ENCODE measurements around the gene CNTN5.

CNTN5 gene

DNA sequence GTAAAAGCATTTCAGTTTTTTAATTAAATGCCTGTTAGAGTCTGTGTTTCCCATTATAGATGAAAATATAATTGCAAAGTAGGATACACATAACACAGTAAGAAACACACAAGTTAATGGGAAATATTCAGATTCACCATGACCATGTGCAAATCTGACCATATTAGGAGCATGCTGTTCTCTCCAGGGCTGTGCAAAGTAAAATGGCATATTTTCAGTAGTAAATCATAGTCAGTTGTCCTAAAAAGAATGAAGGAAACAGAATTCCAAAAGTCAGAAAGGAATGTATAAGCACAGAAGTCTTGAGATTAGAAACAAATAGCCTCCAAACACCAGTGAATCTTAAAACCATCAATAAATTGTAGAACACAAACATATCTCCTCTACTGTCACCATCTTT is 44.4 kb downstream of the CNTN5 start:
- TF ChIP-seq, protein P1, sequence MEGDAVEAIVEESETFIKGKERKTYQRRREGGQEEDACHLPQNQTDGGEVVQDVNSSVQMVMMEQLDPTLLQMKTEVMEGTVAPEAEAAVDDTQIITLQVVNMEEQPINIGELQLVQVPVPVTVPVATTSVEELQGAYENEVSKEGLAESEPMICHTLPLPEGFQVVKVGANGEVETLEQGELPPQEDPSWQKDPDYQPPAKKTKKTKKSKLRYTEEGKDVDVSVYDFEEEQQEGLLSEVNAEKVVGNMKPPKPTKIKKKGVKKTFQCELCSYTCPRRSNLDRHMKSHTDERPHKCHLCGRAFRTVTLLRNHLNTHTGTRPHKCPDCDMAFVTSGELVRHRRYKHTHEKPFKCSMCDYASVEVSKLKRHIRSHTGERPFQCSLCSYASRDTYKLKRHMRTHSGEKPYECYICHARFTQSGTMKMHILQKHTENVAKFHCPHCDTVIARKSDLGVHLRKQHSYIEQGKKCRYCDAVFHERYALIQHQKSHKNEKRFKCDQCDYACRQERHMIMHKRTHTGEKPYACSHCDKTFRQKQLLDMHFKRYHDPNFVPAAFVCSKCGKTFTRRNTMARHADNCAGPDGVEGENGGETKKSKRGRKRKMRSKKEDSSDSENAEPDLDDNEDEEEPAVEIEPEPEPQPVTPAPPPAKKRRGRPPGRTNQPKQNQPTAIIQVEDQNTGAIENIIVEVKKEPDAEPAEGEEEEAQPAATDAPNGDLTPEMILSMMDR (IDR thresholded peaks at IDR 0.05; ENCODE audit: insufficient read depth, missing control alignments): no peak
- no peak for FAIRE-seq

DNA sequence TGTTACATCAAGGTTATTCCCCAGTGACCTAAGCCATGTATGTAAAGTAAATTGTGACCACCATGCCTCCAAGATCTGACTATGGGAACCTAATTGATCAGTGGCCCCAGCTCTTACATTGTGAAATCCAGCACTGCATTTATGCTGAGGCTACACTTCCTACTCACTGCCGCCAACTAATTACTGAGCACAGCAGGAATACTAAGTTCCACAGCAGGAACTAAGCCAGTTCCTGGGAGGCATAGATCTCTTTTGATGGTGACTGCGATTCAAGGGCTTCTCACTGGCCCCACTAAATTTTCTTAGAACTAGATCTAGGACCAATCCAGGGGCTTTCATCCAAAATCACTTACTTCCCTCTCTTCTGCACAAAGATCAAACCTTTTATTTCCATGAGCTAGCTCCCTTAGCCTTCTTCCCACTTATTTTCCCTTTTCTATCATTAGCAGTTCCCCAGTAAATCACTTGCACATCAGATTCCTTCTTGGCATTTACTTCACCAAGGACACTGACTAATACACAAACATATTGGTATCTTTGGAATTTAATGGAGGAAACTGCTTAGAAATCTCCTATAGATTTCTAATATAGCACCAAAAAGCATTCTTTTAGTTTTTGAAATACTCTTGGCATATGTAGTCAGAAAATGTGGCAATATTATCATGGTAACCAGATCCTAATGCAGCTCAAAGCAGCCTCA is 46.0 kb downstream of the CNTN5 start:
- TF ChIP-seq, protein P1 (IDR thresholded peaks at IDR 0.05; ENCODE audit: insufficient read depth, missing control alignments): no peak
- FAIRE-seq: no peak
- DNase-seq (ENCODE audit: insufficient read length, low spot score): no peak

More for the DNA sequence above, 44.4 kb downstream of the CNTN5 start:
- no peak for DNase-seq (ENCODE audit: insufficient read length, low spot score)

GRCh38 chr11:99068832-99069231 is 48.1 kb downstream of the CNTN5 start:
- DNase-seq (ENCODE audit: insufficient read length, low spot score) (no peak), FAIRE-seq (no peak)
- TF ChIP-seq, protein P1 (IDR thresholded peaks at IDR 0.05; ENCODE audit: insufficient read depth, missing control alignments): no peak

DNA sequence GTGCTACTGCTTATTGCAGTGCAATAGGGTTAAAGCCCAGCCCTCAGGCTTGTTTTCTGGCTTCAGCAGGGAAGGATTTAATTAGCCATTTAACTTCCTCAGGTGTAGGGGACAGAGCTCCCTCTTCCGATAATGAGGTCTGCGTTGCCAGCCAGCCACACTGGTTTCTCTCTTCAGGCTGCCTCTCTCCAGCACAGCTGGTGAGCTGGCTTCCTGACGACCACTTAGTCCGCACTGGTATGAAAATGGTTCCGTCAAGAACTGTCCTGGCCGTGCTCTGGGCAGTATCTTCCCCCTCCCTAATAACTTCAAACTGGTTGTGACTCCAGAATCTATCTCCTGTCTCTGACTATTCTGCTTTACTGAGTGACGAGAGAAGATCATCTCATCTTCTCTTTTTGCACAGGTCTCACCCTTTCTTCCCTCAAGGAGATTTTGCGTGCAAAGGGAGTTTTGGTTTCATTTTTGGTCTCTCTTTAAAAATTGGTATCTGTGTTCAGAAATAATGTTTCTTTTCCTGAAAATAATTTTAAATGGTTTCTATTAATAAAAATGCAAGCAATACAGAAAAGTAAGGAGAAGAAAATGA is 49.2 kb downstream of the CNTN5 start:
- FAIRE-seq: no peak
- DNase-seq (ENCODE audit: insufficient read length, low spot score): no peak
- TF ChIP-seq, protein P1 (IDR thresholded peaks at IDR 0.05; ENCODE audit: insufficient read depth, missing control alignments): no peak

DNA sequence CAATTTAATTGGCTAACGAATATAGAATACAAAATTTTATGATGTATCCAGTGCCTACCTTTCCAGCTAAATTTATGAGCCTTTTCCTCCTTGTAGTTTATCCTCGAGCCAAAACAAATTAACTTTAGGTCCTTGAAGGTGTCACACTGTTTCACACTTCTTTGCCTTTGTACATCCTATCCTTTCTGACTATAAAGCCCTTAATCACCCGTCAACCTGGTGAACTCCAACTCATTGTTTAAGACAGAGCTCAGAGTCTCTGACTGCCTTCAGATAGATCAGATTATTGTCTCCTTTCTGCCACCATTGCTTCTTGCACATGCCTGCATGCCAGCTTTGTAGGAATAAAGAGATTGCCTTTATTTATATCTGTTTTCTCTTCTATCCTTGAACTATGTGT is 58.8 kb downstream of the CNTN5 start:
- FAIRE-seq (no peak), DNase-seq (ENCODE audit: insufficient read length, low spot score) (no peak)
- TF ChIP-seq, protein P1 (IDR thresholded peaks at IDR 0.05; ENCODE audit: insufficient read depth, missing control alignments): no peak

- DNase-seq (ENCODE audit: insufficient read length, low spot score) (no peak), FAIRE-seq (no peak)
- TF ChIP-seq, protein P1 (IDR thresholded peaks at IDR 0.05; ENCODE audit: insufficient read depth, missing control alignments): no peak
Measured at GRCh38 chr11:99080154-99080553, 59.4 kb downstream of the CNTN5 start.

DNA sequence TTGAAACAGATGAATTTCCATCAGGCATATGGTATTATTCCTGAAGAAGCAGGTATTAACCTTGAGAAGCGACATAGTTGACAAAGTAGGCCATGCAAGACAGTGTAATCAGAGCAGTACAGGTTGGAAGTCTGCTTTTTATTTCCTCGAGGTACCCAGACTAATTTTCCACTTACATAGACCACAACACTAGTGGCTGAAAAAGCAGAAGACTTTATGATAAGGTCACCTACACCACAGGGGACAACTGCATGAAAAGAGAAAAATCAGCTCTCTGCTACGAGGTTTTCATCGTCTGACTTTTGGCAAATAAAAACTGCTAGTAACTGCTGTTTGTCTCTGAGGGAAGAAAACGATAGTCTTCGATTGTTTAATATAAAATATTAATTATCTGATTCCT is 77.5 kb downstream of the CNTN5 start:
- TF ChIP-seq, protein P1 (IDR thresholded peaks at IDR 0.05; ENCODE audit: insufficient read depth, missing control alignments): no peak
- FAIRE-seq (no peak), DNase-seq (ENCODE audit: insufficient read length, low spot score) (no peak)
